HG02970 (cell line): Measurements from ENCODE around the gene IST1.

Source experiments
- ATAC-seq: cut with Tn5 transposase; IDR thresholded peaks from one replicate; pipeline ENCODE4 v1.9.1; 2021; ENCODE audit warnings: mild to moderate bottlenecking, moderate library complexity, moderate number of reproducible peaks; ENCODE audit not compliant: unreplicated experiment, low FRiP score

IST1 gene

DNA sequence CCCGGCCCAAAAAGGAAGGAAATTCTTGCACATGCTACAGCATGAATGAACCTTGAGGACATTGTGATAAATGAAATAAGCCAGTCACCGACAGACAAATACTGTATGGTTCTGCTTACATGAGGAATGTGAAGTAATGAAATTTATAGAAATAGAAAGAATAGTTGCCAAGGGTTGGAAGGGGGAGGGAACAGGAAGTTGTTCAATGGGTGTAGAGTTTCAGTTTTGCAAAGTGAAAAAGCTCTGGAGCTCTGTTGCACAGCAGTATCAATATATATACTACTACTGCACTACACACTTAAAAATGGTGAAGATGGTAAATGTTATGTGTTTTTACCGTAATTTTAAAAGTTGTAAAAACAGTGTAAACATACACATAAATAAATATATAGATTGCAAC, 61.2 kb downstream of the IST1 start:
- no peak for ATAC-seq

DNA sequence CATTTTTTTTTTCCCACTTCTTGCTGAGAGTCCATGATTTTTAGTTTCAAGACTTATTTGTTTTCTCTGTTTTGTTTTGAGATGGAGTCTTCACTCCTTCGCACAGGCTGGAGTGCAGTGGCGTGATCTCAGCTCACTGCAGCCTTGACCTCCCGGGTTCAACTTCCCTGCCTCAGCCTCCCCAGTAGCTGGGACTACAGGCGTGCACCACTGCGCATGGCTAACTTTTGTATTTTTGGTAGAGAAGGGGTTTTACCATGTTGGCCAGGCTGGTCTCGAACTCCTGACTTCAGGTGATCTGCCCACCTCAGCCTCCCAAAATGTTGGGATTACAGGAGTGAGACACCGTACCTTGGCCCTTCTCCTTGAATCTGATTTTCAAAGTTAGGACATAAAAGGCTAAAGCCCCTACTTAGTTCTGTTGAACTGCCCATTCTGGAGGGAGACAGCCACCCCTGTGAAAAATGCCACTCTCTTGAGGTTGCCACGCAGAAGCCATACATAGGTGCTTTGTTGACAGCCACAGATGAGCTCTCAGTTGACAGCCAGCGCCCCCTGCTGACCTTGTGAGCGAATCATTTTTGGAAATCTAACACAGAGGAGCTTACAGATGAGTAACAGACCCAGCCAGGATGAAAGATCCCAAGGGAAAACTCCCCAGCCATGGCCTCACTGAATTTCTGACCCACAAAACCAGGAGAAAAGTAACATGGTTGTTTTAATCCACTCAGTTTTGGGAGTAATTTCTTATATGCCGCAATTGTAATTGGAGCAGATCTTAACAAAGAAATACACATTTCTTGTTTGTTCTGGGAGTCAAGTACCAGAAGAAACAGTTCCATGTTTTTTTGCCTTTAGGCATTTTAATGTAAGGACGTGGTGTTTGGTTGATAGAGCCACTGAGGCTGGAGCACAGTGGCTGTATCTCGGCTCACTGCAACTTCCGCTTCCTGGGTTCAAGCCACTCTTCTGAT, 66.0 kb downstream of the IST1 start:
- ATAC-seq, result no peak

DNA sequence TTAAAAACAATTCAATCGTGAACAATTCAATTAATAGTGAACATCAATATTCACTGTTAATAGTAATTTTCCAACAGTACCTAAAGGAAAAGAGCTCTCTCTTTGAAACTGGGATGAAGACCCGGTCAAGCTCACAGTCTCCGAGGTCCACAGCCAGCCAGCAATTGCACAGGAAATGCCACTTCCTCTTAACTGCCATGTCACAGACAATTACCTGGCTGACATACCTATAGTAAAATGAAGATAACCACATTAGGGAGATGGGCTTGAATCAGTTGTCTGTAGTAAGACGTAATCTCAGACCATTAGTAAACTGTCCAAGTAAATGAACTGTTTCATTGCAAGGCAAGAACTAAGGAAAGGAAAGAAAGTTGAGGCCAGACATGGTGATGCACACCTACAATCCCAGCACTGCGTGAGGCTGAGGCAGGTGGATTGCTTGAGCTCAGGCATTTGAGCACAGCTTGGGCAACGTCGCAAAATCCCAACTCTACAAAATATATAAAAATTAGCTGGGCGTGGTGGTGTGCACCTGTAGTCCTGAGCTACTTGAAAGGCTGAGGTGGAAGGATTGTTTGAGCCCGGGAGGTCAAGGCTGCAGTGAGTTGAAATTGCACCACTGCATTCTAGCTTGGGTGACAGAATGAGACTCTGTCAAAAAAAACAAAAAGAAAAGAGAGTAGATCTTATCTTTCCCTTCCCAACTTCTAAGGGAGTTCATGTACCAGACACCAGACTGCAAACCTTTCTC, 68.0 kb downstream of the IST1 start:
- no peak for ATAC-seq

DNA sequence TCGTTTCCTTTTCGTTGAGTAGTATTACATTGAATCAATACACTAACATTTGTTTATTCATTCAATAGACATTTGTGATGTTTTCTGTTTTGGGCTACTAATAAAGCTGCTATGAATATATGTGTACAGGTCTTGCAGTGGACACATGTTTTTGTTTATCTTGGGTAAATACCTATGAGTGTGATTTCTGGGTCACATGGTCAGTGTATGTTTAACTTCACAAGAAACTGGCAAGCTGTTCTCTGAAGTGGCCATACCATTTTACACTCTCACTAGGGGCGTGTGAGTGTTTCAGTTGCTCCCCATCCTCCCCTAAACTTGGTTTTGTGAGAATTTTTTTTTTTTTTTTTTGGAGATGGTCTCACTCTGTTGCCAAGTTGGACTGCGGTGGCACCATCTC, 69.9 kb downstream of the IST1 start:
- no peak for ATAC-seq

DNA sequence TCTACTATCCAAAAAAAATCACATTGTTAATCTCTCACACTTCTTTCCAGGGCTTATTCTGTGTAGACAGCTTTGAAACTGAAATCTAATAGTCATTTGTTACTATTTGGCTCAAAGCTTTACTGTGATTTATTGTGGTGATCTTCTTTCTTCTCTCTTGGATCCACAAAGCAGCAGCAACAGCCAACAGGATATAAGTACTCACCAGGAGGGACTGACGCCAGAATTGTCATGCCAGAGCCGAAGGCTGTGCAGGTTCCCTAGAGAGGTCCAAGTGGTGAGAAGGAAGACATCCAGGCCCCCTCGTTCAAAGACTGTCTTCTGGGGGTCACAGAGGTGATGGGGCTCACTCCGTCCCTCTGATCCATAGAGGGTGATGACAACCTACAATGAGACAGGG, 71.6 kb downstream of the IST1 start:
- ATAC-seq, result no peak

DNA sequence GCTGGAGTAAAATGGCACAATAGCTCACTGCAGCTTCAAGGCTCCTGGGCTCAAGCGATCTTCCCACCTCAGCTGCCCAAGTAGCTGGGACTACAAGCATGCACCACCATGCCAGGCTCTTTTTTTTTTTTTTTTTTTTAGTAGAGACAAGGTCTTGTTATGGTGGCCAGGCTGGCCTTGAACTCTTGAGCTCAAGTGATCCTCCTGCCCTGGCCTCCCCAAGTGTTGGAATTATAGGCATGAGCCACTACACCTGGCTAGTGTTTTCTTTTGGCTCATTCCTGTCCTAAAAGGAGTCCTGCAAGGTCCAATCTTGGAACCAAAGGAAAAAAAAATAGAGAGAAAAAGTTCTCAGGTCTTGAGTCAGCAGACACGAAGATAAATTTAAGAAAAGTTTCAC, 74.0 kb downstream of the IST1 start:
- no peak for ATAC-seq

DNA sequence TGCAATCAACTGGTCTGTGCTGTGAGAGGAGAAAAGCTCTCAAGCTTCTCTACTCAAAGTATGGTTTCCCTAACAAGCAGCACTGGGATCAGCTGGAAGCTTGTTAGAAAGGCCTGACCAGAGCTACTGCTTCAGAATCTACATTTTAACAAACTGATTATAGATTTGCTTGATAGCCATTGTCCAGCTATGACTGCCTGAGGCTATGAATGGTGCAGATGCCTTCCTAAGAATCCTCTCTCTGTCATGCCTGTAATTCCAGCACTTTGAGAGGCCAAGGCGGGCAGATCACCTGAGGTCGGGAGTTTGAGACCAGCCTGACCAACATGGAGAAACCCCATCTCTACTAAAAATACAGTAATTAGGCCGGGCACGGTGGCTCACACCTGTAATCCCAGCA, 76.2 kb downstream of the IST1 start:
- ATAC-seq, result no peak

DNA sequence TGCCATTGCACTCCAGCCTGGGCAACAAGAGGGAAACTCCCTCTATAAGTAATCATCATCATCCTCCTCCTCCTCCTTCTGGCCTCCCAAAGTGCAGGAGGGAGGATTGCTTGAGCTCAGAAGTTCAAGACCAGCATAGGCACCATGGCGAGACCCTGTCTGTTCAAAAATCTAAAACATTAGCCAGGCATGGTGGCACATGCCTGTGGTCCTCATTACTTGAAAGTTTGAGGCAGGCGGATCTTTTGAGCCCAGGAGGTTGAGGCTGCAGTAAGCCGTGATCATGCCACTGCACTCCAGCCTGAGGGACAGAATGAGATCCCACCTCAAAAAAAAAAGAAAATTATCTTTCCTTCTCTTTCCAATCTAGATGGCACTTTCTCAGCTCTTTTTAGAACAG, 77.0 kb downstream of the IST1 start:
- ATAC-seq, result no peak

DNA sequence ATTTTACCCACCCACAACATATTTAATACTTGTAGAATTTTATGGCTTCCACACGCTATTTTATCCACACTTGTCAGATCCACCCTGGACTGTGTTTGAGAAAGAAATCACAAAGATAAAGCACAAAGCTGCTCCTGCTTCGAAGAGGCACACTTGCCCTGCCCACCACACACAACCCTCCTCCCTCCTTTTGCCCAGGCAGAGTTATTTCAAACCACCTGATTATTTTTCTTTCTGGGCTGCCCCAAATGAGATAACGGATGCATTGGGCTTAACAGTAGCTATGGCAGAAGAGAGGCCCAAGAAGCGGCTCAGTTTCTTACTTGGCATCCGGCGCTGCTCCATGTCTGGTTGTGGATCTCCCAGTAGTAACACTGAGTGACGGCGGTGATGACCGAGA, 77.7 kb downstream of the IST1 start:
- no peak for ATAC-seq

DNA sequence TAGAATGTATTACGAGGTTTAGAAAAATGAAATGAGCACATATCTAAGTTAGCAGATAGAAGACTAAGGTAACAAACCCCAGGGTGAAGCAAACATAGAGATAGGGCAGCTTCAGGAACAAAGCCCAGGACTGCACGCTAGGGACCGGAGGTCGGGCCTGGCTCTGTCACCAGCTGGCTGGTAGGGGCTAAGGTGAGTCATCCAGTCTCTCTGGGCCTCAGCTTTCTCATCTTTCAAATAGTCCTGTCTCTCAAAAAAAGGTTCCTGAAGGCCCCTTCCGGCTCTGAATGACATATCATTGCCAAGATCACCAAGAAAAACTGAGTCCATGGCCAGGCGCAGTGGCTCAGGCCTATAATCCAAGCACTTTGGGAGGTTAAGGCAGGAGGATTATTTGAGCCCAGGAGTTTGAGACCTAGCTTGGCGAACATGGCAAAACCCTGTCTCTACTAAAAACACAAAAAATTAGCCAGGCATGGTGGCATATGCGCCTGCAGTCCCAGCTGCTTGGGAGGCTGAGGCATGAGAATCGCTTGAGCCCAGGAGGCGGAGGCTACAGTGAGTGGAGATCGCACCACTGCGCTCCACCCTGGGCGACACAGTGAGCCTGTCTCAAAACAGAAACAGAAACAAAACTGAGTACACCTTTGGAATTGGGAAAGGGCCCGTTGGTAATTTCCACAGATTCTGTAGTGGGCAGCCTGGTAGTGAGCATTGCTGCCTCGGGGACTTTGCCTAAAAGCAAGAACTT, 78.9 kb downstream of the IST1 start:
- ATAC-seq, result no peak
